ENCODE data around the gene LMF1. TPM values are rescaled to one million over a fixed set of nuclear protein-coding genes. Genes with fewer than 3 reads are reported as not detected.

The LMF1 gene
- polyA plus RNA-seq, 1 donor (not counting 4 experiments of a cell fraction or from before 2014, with no cell fraction given), result 3.1 TPM

DNA sequence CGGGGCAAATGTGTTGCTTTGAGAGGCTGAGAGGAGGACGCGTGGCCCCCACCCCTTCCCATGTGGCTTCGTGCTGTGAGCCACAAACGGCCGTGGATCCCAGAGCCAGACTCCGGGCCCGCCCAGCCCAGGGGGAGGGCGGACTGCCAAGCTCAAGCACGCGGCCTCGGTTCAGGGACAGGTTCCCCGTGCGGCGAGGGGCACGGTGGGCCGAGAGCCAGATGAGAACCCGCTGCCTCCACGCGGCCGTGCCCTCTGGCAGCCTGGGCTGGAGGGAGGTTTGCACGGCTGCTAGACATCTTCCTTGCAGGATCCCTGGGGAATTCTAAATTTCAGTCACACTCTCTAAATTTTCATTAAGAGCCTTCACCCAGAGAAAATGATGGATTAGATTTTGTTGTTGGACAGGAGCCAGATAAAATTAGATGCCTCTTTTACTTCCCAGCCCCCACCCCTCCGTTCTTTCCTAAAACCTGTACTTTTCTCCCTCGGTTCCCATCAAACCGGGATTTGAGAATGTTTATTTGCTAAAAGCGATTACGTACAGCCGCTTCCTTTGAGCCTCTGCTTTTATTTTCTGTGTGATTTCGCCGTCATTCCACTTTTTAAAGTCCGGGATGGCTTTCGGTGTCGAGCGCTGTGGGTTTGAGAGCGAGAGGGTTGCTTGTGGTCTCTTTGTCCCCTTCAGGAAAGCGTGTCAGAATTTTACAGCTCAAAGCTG lies 145.3 kb downstream of the LMF1 start:
- peaks cover 14% of the 10 kb centered on the region for H3K27me3 ChIP-seq (ENCODE audit: control insufficient read depth, extremely low read depth, insufficient read depth, low read length)
- no peak for FAIRE-seq
- dilution Hi-C loops (cut with MboI; ENCODE audit: extremely low pct_ligation_motif_present, low sequenced_read_pairs), result no loop called here

GRCh38 chr16:824601-825000 lies 146.2 kb downstream of the LMF1 start:
- FAIRE-seq (no peak), DNase-seq (ENCODE audit: low read depth, low spot score) (no peak)
- Histone ChIP-seq H3K9me1 (ENCODE audit: control insufficient read depth, extremely low read depth, insufficient read depth, low read length) (no peaks in the 10 kb centered on the region), H3K36me3 (ENCODE audit: control insufficient read depth in 2 of 2, extremely low read depth in 1 of 2, insufficient read depth in 2 of 2, low read length in 2 of 2) (no peaks in the 10 kb centered on the region), H3K27ac (ENCODE audit: control insufficient read depth, insufficient read depth, low read length) (no peak overlapping the region), H2AFZ (ENCODE audit: control insufficient read depth, low read length) (no peak overlapping the region), H3K4me3 (ENCODE audit: control insufficient read depth in 2 of 3, extremely low read depth in 1 of 3, insufficient read depth in 2 of 3, low read depth in 1 of 3, low read length in 3 of 3) (no peak overlapping the region), H4K20me1 (ENCODE audit: control insufficient read depth, extremely low read depth, insufficient read depth, low read length) (no peaks in the 10 kb centered on the region), H3K9ac (ENCODE audit: control insufficient read depth, extremely low read depth, insufficient read depth, low read length) (no peak overlapping the region), H3K9me3 (ENCODE audit: control insufficient read depth, low read depth, low read length) (no peaks in the 10 kb centered on the region), H3K79me2 (ENCODE audit: control insufficient read depth, insufficient read depth, low read length) (no peaks in the 10 kb centered on the region), H3K4me2 (ENCODE audit: control insufficient read depth, extremely low read depth, insufficient read depth, low read depth, low read length) (no peak overlapping the region), H3K4me1 (ENCODE audit: control insufficient read depth, extremely low read depth, insufficient read depth, low read length) (no peaks in the 10 kb centered on the region), H3K27me3 (ENCODE audit: control insufficient read depth, extremely low read depth, insufficient read depth, low read length) (peaks cover 14% of the 10 kb centered on the region)
- dilution Hi-C loops (cut with MboI; ENCODE audit: extremely low pct_ligation_motif_present, low sequenced_read_pairs), result no loop called here
- TF ChIP-seq CTCF (optimal IDR thresholded peaks at IDR 0.05 in 1 of 3, IDR thresholded peaks at IDR 0.05 in 1 of 3, conservative IDR thresholded peaks at IDR 0.05 in 1 of 3; ENCODE audit: extremely low read depth in 1 of 3, insufficient read depth in 2 of 3, low read length in 3 of 3) (no peak), EZH2 (IDR thresholded peaks at IDR 0.05; ENCODE audit: low read length) (no peak)

More for the DNA sequence above, 145.3 kb downstream of the LMF1 start:
- TF ChIP-seq EZH2 (IDR thresholded peaks at IDR 0.05; ENCODE audit: low read length) (no peak), CTCF (optimal IDR thresholded peaks at IDR 0.05 in 1 of 3, IDR thresholded peaks at IDR 0.05 in 1 of 3, conservative IDR thresholded peaks at IDR 0.05 in 1 of 3; ENCODE audit: extremely low read depth in 1 of 3, insufficient read depth in 2 of 3, low read length in 3 of 3) (no peak)
- Histone ChIP-seq H3K4me2 (ENCODE audit: control insufficient read depth, extremely low read depth, insufficient read depth, low read depth, low read length) (peak overlapping the region; percentile 14), H4K20me1 (ENCODE audit: control insufficient read depth, extremely low read depth, insufficient read depth, low read length) (no peaks in the 10 kb centered on the region), H3K36me3 (ENCODE audit: control insufficient read depth in 2 of 2, extremely low read depth in 1 of 2, insufficient read depth in 2 of 2, low read length in 2 of 2) (no peaks in the 10 kb centered on the region), H3K9ac (ENCODE audit: control insufficient read depth, extremely low read depth, insufficient read depth, low read length) (no peak overlapping the region), H3K79me2 (ENCODE audit: control insufficient read depth, insufficient read depth, low read length) (no peaks in the 10 kb centered on the region), H3K27ac (ENCODE audit: control insufficient read depth, insufficient read depth, low read length) (no peak overlapping the region), H2AFZ (ENCODE audit: control insufficient read depth, low read length) (peak overlapping the region; percentile 27), H3K9me1 (ENCODE audit: control insufficient read depth, extremely low read depth, insufficient read depth, low read length) (no peaks in the 10 kb centered on the region), H3K4me1 (ENCODE audit: control insufficient read depth, extremely low read depth, insufficient read depth, low read length) (no peaks in the 10 kb centered on the region), H3K4me3 (ENCODE audit: control insufficient read depth in 2 of 3, extremely low read depth in 1 of 3, insufficient read depth in 2 of 3, low read depth in 1 of 3, low read length in 3 of 3) (no peak overlapping the region), H3K9me3 (ENCODE audit: control insufficient read depth, low read depth, low read length) (no peaks in the 10 kb centered on the region)
- no peak for DNase-seq (ENCODE audit: low read depth, low spot score)

Measured in keratinocyte (primary cell).